Epithelial cell of prostate (primary cell): ENCODE results near the gene BAIAP2L2.
"Not testable (repeated sequence)": the region's sequence is repeated elsewhere in the genome, so short reads cannot be mapped to it uniquely, and the experiment has no call there.

ENCODE experiments used
- DNase-seq: peaks from one replicate; pipeline ENCODE4 v3.0.0-alpha.2; 2011; ENCODE audit warnings: low read depth, low spot score
- H3K27ac ChIP-seq: fragments of 450-650 bp; 2 replicates; pipeline ENCODE4 v1.5.1; 2017; ENCODE audit warnings: mild to moderate bottlenecking

The BAIAP2L2 gene

DNA sequence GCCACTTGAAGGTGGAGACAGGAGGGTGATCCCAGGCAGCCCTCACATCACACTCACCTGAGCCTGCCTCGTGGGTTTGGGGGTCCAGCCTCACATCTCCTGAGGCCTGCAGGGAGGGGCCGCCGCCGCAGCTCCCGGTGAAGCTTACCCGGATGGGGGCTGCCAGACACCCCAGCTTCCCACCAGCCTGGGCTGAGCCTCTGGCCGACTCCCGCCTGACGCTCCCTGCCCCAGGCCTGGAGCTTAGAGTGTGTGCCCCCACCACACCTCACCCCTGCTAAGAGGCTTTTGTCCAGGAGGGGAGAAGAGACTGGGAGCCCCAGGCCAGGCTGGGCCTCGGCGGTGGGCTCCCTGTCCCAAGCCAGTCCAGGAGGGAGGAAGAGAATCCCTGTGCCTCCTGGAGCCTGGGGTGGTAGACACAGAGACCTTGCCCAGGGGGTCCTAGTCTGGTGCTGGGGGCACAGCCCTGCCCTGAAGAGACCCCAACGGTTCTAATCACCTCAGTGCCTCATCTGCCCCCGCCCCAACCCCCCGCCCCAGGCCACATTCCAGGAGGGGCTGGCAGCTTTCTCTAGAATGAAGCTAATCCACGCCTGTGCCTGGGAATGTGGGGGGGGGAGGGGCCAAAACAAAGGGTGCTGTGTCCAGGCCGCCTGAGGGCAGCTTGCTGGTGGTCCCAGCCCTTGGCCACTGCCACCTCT is 26.4 kb downstream of the BAIAP2L2 start, which contains the start of gene SLC16A8:
SLC16A8 (minus strand) TSS at position 254 of the 701 bp plus-strand sequence. CDS start 1,311 bp downstream, outside the sequence.
- H3K27ac ChIP-seq = no peak within 1 kb of the TSS

DNA sequence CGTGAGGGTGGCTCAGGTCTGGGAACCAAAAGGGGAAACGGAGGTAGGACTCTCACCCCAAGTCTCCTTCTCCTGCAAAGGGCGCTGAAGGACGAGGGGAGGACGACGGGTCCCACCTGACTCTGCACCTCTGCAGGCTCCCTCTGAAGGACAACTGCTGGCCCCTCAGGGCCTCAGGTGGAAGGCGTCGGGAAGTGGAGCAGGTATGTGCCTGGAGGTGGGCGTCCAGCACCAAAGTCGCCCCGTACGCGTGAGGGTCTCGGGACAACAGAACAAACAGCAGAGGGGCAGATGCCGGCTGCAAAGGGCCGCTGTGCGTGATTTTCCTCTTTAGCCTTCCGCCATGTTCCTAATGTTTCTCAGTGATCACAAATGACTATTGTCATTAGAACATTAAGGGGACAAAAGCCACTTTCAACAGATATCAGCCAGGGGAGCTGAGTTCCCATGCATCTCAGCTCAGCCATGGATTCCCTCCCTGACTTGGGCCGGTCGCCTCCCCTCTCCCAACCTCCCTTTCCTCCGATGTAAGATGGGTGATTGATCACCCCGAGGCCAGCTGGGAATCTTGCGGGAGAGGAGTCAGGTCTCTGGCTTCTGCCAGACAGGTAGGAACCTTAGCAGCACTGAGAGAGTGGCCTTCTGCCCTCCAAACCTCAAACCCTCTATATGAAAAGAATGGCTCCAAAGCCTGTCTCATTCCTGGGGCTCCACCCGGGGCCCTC is 27.3 kb downstream of the BAIAP2L2 start:
- no peak for DNase-seq
- no peak overlapping the region for H3K27ac ChIP-seq

More for the DNA sequence above, 26.4 kb downstream of the BAIAP2L2 start, which contains the start of gene SLC16A8:
- no peak for DNase-seq

GRCh38 chr22:38081941-38082828 is 28.3 kb downstream of the BAIAP2L2 start:
- no peak overlapping the region for H3K27ac ChIP-seq
- no peak for DNase-seq

DNA sequence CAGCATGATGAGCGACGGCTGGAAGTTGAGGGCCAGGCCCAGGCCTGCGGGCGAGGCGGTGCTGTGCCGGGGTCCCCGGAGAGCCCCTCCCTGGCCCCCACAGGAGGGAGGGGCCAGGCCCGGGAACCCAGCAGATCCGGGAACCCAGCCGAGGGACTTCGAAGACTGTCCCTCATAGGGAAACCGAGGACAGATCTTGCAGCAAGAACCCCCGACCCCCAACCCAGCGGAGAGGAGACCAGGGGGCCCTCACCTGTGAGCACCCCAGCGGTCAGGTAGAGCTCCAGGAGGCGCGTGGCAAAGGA is 28.9 kb downstream of the BAIAP2L2 start:
- DNase-seq = no peak
- no peak overlapping the region for H3K27ac ChIP-seq

DNA sequence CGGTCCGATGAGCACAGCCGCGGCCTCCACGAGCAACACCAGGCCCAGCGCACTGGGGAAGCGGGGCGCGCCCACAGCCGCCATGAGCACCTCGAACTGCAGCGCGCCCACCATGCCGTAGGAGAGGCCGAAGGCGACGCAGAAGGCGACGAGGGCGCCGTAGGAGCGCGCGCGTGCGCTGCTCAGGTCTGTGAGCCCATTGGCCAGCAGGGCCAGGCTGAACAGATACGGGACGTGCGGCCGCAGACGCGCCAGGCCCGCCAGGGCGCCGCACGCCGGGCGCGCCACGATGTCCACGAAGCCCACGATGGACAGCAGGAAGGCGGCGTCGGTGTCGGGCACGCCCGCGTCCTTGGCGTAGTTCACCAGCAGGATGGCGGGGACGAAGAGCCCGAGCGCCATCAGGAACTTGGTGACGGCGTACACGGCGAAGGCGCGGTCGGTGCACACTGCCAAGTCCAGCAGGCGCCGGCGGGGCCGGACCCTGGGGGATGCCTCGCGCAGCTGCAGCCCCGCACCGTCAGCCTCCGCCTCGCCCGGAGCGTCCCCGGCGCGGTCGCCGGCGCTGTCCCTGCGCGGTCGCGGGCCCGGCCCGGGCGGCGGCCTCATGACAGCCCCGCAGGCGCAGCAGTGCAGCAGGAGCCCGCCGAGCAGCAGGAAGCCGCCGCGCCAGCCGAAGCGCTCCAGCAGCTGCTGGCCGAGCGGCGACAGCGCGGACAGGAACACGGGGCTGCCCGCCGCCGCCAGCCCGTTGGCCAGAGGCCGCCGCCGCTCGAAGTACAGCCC is 29.4 kb downstream of the BAIAP2L2 start:
- no peak for DNase-seq
- no peak overlapping the region for H3K27ac ChIP-seq

DNA sequence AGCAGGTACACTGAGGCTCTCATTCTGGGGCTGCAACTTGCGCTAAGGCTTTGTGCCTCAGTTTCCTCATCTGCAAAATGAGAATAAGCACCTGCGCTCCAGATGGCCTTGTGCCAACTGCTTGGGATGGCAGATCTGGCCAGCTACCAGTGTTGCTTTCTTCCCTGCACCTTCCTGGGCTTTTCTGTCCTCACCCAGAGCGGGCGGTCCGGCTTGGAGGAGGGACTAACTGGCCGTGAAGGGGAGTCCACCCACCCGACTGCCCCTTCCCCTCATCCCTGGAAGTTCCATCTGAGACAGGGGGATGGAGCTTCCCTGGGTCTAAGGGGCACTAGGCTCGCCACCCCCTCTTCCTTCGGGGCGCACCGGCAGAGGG is 30.0 kb downstream of the BAIAP2L2 start:
- no peak overlapping the region for H3K27ac ChIP-seq
- no peak for DNase-seq

DNA sequence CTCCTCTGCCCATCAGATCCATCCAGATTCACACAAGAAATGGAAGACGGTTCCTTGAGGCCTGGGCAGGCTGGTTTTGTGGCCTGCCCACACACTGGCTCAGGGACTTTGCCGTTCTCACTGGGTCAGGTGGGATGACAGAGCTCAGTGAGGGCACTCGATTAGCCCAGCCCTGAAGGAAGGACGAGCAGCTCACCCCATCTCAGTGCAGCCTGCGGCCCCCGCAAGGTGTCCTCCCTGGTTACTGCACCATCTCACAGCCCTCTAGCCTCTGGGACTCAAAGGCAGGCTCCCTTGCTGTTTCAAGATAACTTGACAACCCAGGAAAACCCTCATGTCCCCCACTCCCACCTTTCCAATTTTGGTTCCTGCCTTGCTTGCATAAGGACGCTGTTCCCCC is 30.7 kb downstream of the BAIAP2L2 start:
- no peak for DNase-seq
- no peak overlapping the region for H3K27ac ChIP-seq

- not testable (repeated sequence) for H3K27ac ChIP-seq, DNase-seq
These were observed 31.3 kb downstream of the BAIAP2L2 start for GRCh38 chr22:38079208-38079607.

GRCh38 chr22:38078046-38078840 is 32.2 kb downstream of the BAIAP2L2 start:
- no peak overlapping the region for H3K27ac ChIP-seq
- no peak for DNase-seq

DNA sequence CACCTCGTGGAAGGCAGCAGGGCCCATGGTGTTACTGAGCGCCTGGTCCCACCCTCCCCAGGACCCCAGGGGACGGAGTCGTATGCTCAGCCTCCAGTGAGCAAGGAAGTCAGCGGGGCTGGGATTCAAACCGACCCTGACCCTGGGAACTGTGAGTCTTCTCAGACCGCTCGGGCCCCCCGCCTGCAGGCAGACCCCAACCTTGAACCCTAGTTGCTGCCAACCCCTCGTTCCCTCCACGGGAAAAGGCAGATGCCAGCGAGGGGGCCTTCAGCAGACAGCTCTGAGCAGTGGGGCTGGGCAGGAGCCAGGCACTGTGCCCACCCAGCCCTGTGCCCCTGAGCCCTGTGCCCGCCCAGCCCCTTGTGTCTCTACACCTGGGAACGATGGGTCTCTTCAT is 32.9 kb downstream of the BAIAP2L2 start:
- no peak overlapping the region for H3K27ac ChIP-seq
- DNase-seq = no peak

DNA sequence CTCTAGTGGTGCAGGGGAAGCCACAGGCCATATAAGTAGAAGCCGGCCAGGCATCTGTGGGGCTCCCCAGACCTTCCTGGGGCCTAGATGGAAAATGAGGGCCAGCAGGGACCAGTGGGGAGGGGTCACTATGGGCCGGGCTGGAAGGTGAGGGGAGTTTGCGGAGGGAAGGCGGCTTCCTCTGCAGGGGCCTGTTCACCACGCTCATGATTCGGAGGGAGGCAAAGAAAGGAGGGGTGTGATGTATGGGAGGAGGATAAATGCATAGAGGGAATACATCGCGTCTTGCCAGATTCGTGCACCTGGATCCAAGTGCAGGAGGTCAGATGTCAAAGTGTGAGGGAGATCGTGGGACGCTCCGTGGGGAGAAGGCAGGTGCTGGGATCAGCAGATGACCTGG is 33.4 kb downstream of the BAIAP2L2 start:
- no peak for DNase-seq
- H3K27ac ChIP-seq = no peak overlapping the region

- no peak for DNase-seq
- no peak overlapping the region for H3K27ac ChIP-seq
These were observed 34.5 kb downstream of the BAIAP2L2 start for GRCh38 chr22:38075961-38076360.

DNA sequence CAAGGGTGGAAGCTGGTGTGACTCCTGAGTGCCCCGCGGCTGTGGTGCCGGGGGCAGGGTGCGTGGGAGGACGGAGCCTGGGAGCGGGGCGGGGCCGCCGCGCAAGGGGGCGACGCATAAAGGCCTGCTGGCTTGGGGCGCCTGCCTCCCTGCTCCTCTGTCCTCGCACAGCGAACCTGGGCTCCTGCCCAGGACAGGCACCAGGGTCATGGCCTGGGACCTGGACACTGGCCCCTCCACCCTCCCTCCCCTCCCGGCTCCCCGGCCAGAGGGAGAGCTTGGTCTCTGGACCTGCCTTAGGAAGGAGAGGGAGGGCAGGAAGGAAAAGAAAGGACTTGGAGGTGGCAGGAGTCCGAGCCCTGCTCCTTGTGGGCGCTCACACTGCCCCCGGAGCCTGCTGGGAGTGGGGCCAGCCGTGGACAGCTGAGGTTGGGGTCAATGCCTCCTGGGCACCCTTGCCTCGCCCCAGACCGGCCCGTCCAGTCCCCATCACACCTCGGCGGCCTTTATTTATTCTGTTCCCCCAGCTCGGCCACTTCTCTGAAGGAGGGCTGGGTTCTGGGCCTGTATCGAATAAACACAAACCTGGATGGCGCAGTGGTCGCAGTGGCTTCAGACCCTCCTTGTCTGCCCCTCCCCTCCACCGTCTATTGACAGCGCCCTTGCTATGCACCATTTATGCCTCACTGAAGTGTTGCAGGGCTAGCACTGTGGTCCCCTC is 35.2 kb downstream of the BAIAP2L2 start:
- no peak for DNase-seq
- no peak overlapping the region for H3K27ac ChIP-seq

- no peak for DNase-seq
- H3K27ac ChIP-seq = no peak overlapping the region
These were observed 36.0 kb downstream of the BAIAP2L2 start for GRCh38 chr22:38074181-38075104.

GRCh38 chr22:38073150-38074130 is 37.0 kb downstream of the BAIAP2L2 start:
- H3K27ac ChIP-seq = no peak overlapping the region
- DNase-seq = no peak

GRCh38 chr22:38072322-38073149 is 37.9 kb downstream of the BAIAP2L2 start:
- no peak overlapping the region for H3K27ac ChIP-seq
- no peak for DNase-seq
